Parietal lobe (tissue), 2 donors: ENCODE data around the gene SH3GL1. TPM values are rescaled to one million over a fixed set of nuclear protein-coding genes. Genes with fewer than 3 reads are reported as not detected.

Experiments
- small RNA-seq: library from RNA; depleted of rRNA; stranded (forward); fragments of <200 nt; gene quantifications from one replicate; pipeline ENCODE3, GENCODE V24; 2014; ENCODE audit warnings: low replicate concordance
- total RNA-seq: library from RNA; depleted of rRNA; stranded (reverse); fragments of >200 nt; gene quantifications from one replicate; pipeline ENCODE4 v1.2.3, GENCODE V29; 2014

SH3GL1 gene, protein sequence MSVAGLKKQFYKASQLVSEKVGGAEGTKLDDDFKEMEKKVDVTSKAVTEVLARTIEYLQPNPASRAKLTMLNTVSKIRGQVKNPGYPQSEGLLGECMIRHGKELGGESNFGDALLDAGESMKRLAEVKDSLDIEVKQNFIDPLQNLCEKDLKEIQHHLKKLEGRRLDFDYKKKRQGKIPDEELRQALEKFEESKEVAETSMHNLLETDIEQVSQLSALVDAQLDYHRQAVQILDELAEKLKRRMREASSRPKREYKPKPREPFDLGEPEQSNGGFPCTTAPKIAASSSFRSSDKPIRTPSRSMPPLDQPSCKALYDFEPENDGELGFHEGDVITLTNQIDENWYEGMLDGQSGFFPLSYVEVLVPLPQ
- 22.8 TPM for total RNA-seq

GRCh38 chr19:4400135-4400936, at the start of gene SH3GL1:
Gene SH3GL1 (minus strand): TSS chr19:4400547. CDS start chr19:4400368, 179 bp downstream.

DNA sequence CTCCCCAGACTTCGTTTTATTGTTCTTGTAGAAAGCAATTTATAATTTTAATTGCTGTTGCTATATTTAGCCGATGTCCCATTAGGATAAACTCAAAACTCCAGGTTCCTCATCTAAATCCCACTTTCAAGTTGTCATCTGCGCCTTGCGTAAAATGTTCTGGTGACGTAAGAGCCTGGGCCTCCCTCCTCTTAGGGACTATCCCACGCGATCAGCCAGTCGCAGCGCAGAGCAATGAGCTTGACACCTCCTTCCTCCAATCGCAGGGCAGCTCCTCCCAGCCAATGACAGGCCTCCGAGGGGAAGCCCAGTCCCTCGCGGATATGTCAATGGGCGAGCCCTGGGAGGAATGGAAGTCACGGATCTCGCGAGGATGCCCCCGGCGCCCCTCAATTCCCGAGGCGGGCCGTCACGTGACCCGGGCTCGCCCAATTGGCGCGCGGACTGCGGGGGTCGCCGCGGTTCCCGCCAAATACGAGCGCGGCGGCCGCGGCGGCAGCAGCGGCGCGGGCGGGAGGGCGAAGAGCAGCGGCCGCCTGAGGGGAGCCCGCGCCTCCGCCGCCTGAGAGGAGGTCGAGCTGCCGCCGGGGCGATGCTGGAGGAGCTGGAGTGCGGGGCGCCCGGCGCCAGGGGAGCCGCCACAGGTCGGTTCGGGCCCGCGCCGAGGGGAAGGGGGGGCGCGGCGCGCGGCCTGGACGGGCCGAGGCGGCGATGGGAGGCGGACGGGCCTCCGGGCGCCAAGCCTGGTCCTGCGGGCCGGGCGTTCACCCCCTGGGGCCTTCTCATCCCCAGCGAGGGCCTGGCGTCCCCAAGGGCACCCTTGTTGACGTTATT, 2.0 kb upstream of the SH3GL1 start, which contains the start of gene CHAF1A:
TSS of gene CHAF1A (plus strand) at position 470 of the 834 bp plus-strand sequence. CDS start at position 593, 123 bp downstream.

DNA sequence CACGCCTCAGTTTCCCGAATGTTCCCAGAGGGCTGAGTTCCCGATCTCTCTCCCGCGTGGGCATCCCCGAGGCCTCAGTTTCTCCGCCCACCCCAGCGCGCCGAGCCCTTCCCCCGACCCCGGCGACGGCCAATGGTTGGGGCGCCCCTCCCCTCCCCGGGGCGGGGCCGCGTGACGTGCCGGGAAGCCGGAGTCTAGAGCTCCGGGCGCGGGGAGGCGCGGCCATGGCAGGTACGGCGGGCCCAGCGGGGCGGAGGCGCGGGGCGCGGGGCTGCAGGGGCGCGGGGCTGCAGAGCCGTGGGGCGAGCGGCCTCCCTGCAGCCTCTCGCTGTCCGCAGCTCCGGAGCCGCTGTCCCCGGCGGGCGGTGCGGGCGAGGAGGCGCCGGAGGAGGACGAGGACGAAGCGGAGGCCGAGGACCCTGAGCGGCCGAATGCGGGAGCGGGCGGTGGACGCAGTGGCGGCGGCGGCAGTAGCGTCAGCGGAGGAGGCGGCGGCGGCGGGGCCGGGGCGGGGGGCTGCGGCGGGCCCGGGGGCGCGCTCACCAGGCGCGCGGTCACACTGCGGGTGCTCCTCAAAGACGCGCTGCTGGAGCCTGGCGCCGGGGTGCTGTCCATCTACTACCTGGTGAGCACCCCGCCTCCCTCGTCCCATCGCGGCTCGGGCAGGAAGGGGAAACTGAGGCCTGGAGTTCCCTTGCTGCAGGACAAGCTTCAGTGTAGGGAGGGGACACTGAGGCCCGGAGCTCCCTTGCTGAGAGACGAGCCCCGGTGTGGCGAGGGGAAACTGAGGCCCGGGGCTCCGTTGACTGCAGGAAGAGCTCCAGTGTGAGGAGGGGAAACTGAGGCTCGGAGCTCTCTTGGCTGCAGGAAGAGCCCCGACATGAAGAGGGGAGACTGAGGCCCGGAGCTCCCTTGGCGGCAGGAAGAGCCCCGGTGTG, 56.7 kb downstream of the SH3GL1 start, which contains the start of gene MPND:
TSS of gene MPND (plus strand) at position 193 of the 938 bp plus-strand sequence. CDS start at position 225, 32 bp downstream.

GRCh38 chr19:4338441-4339355, 61.6 kb downstream of the SH3GL1 start, which contains the start of gene STAP2:
Gene STAP2 (minus strand): TSS chr19:4338827. CDS start chr19:4338753, 74 bp downstream.

Small RNA genes within 50 kb of the gene (small RNA-seq; reads per million reads assigned to genes)
- not detected for gene MIR4746

Other genes starting within 250 kb of the SH3GL1 start
- gene CREB3L3, start 246.9 kb downstream of the SH3GL1 start, total RNA-seq, result not detected
- 13.1 TPM for gene SIRT6, start 218.0 kb downstream of the SH3GL1 start, total RNA-seq
- 14.7 TPM for gene ANKRD24, start 217.9 kb downstream of the SH3GL1 start, total RNA-seq
- gene EBI3, start 171.0 kb downstream of the SH3GL1 start, total RNA-seq, result not detected
- gene YJU2, start 153.5 kb downstream of the SH3GL1 start, total RNA-seq, result 19.1 TPM
- gene SHD, start 121.3 kb downstream of the SH3GL1 start, total RNA-seq, result 2.5 TPM
- gene TMIGD2, start 98.2 kb downstream of the SH3GL1 start, total RNA-seq, result 0.31 TPM
- 53.2 TPM for gene FSD1, start 95.9 kb downstream of the SH3GL1 start, total RNA-seq
- 1.3 TPM for gene STAP2, start 61.7 kb downstream of the SH3GL1 start, total RNA-seq
- gene MPND, start 57.0 kb downstream of the SH3GL1 start, total RNA-seq, result 16.6 TPM
- gene CHAF1A, start 2.1 kb upstream of the SH3GL1 start, total RNA-seq, result 8.5 TPM
- gene UBXN6, start 57.2 kb upstream of the SH3GL1 start, total RNA-seq, result 52.6 TPM
- gene HDGFL2, start 71.8 kb upstream of the SH3GL1 start, total RNA-seq, result 44.1 TPM
- 0.63 TPM for gene PLIN4, start 117.9 kb upstream of the SH3GL1 start, total RNA-seq
- 3.8 TPM for gene PLIN5, start 134.7 kb upstream of the SH3GL1 start, total RNA-seq
- gene LRG1, start 139.5 kb upstream of the SH3GL1 start, total RNA-seq, result 0.63 TPM
- gene SEMA6B, start 159.1 kb upstream of the SH3GL1 start, total RNA-seq, result 36.9 TPM
- gene TNFAIP8L1, start 239.0 kb upstream of the SH3GL1 start, total RNA-seq, result 6.9 TPM